Effector memory CD4-positive, alpha-beta T cell (primary cell): ENCODE measurements around the gene UNC13C.

Experiments used
- DNase-seq, 3 donors: peaks; one replicate each; pipeline ENCODE4 v3.0.0-alpha.2; 2020
- H3K27ac ChIP-seq: 2 replicates; pipeline ENCODE4 v1.7.0; 2013; ENCODE audit warnings: mild to moderate bottlenecking, low read length, moderate library complexity; ENCODE audit not compliant: insufficient read depth, poor library complexity, severe bottlenecking
- H3K27me3 ChIP-seq: replicated peaks from 2 replicates; pipeline ENCODE4 v1.7.0; 2013; ENCODE audit warnings: mild to moderate bottlenecking, low read length; ENCODE audit not compliant: insufficient read depth, control insufficient read depth, poor library complexity, severe bottlenecking
- H3K36me3 ChIP-seq: 2 replicates; pipeline ENCODE4 v1.7.0; 2013; ENCODE audit warnings: mild to moderate bottlenecking, low read length, moderate library complexity; ENCODE audit not compliant: control insufficient read depth, insufficient read depth
- H3K4me1 ChIP-seq: 2 replicates; pipeline ENCODE4 v1.7.0; 2013; ENCODE audit warnings: low read length, mild to moderate bottlenecking; ENCODE audit not compliant: control insufficient read depth, insufficient read depth, poor library complexity, severe bottlenecking
- H3K4me3 ChIP-seq: 2 replicates; pipeline ENCODE4 v1.7.0; 2013; ENCODE audit warnings: low read length, low read depth, mild to moderate bottlenecking; ENCODE audit not compliant: insufficient read depth, poor library complexity, severe bottlenecking
- H3K9me3 ChIP-seq: 2 replicates; pipeline ENCODE4 v1.7.0; 2013; ENCODE audit warnings: mild to moderate bottlenecking, low read length, moderate library complexity; ENCODE audit not compliant: control insufficient read depth

Gene UNC13C

DNA sequence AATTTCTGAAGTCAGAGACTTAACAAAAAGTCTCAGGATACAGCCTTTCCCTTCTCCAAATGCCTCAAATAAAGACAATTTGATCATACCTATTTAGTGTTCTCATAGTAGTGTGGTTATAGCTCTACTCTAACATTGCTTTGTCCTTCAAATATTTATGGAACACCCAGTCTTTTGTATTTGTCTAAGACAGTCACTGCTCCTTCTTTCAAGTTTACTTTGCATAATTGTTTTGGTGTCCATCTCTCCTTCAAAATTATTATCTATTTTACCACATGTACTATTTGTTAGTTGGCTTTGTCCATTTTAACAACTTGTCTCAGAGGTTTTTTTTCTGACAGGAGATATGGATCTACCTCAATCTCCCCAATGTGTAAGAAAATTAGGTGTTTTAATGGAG, 118.8 kb downstream of the UNC13C start:
- no peaks in the 10 kb centered on the region for H3K27me3 ChIP-seq
- no peak for DNase-seq
- H3K9me3 ChIP-seq: no peaks in the 10 kb centered on the region
- no peaks in the 10 kb centered on the region for H3K4me1 ChIP-seq
- no peaks in the 10 kb centered on the region for H3K36me3 ChIP-seq
- no peak overlapping the region for H3K4me3 ChIP-seq
- no peak overlapping the region for H3K27ac ChIP-seq

DNA sequence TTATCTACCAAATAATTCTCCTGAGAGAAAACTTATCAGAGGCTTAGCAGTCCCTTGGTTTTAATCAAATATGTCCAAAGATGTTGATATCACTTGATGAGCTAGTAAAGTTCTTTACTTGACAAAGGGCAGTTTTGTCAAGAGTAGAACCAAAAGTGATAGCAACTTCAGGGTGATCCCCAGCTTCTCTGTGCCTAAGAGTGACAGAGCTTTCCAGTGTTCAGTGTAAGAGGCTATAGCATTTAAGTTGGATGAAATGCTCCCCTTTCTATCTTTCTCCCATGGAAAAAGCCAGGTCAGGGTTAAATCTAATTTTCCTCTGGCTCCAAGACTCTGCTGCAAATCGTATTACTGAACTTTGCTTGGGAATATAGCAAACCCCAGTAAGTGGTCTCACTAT, 120.8 kb downstream of the UNC13C start:
- Histone ChIP-seq H3K36me3 (no peaks in the 10 kb centered on the region), H3K27me3 (no peaks in the 10 kb centered on the region), H3K27ac (no peak overlapping the region), H3K9me3 (no peaks in the 10 kb centered on the region), H3K4me3 (no peak overlapping the region), H3K4me1 (no peaks in the 10 kb centered on the region)
- no peak for DNase-seq

DNA sequence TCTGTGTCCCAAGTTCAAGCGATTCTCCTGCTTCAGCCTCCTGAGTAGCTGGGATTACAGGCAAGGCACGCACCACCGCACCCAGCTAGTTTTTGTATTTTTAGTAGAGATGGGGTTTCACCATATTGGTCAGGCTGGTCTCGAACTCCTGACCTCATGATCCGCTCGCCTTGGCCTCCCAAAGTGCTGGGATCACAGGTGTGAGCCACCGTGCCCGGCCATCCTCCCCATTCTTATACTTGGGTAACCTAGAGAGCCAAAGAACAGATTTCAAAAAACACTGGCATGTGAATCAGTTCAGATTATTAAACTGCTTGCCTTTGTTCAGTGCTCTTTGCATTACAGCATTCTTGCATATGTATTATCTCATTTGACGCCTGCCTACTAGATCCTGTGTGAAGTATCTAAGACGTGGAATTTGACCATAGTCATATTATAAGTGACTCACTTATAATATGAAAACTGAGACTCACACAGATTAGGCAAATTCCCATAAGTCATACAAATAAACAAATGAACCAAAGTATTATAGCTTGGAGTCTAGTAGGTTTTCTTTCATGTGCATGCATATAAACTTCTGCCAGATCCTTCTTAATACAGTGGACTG, 123.5 kb downstream of the UNC13C start:
- DNase-seq: no peak
- no peak overlapping the region for H3K4me3 ChIP-seq
- H3K4me1 ChIP-seq: no peaks in the 10 kb centered on the region
- no peak overlapping the region for H3K27ac ChIP-seq
- no peaks in the 10 kb centered on the region for H3K27me3 ChIP-seq
- no peaks in the 10 kb centered on the region for H3K9me3 ChIP-seq
- H3K36me3 ChIP-seq: no peaks in the 10 kb centered on the region

DNA sequence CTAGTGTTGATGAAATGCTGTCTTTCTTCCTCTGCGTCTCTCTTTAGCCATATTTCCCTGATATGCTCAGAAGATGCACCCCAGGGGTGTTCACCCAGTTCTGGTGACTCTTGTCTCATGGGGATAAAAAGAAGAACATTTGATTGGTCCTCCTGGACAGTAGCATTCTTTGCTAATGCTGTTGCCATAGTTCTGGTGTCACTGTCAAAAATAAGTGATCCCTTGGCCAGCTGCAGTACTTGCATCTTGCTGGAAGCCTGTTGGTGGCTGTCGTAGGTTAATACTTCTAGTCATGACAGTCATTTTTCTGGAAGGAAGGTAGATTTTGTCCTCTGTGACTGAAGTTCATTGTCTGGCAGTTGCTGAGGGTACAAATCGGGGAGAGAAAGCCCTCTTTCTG, 124.5 kb downstream of the UNC13C start:
- no peaks in the 10 kb centered on the region for H3K27me3 ChIP-seq
- no peak for DNase-seq
- no peaks in the 10 kb centered on the region for H3K9me3 ChIP-seq

DNA sequence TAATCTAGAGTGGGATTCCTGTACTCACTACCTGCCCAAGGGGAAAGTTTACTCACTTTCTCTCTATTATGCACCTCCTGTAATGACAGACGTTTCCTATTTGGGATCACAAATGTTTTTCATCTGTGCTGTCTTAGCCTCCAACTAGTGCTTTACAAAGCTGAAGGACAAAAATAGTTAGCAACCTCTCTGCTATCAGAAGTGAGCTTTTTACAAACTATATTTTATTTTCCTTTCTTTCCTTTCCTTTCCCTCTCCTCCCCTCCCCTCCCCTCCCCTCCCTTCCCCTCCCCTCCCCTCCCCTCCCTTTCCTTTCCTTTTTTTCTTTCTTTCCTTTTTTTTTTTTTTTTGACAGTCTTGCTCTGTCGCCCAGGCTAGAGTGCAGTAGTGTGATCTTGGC, 130.8 kb downstream of the UNC13C start:
- Histone ChIP-seq H3K4me1 (no peaks in the 10 kb centered on the region), H3K27me3 (no peaks in the 10 kb centered on the region), H3K27ac (no peak overlapping the region), H3K9me3 (no peaks in the 10 kb centered on the region), H3K36me3 (no peaks in the 10 kb centered on the region), H3K4me3 (no peak overlapping the region)
- DNase-seq: no peak

More for the DNA sequence above, 124.5 kb downstream of the UNC13C start:
- no peaks in the 10 kb centered on the region for H3K4me1 ChIP-seq
- H3K36me3 ChIP-seq: no peaks in the 10 kb centered on the region
- no peak overlapping the region for H3K4me3 ChIP-seq
- no peak overlapping the region for H3K27ac ChIP-seq

DNA sequence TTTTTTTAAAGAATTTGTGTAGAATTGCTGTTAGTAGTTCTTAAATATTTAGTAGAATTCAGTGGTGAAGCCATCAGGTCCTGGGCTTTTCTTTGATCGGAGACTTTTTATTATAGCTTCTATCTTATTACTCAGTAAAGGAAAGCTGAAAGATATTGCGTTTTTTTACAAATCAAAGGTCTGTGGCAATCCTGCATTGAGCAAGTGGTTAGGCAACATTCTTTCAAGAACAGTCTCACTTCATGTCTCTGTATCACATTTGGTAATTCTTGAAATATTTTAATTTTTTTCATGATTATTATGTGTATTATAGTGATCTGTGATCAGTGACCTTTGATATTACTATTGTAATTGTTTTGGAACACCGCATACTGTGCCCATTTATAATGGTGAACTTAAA, 140.8 kb downstream of the UNC13C start:
- Histone ChIP-seq H3K27me3 (no peaks in the 10 kb centered on the region), H3K36me3 (no peaks in the 10 kb centered on the region), H3K9me3 (no peaks in the 10 kb centered on the region), H3K27ac (no peak overlapping the region), H3K4me1 (no peaks in the 10 kb centered on the region), H3K4me3 (no peak overlapping the region)
- no peak for DNase-seq

DNA sequence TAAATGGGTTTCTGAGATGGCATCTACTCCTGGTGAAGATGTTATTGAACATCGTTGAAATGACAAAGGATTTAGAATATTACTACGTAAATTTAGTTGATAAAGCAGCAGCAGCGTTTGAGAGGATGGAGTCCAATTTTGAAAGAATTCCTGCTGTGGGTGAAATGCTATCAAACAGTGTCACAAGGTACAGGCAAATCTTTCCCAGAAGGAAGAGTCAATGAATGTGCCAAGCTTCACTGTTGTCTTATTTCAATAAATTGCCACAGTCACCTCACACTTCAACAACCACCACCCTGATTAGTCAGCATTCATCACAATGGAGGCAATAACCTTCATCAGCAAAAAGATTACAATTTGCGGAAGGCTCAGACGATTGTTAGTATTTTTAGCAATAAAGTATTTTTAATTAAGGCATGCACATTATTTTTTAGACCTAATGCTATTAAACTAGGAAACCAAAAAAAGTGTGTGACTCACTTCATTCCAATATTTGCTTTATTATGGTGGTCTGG, 142.8 kb downstream of the UNC13C start:
- DNase-seq: no peak
- Histone ChIP-seq H3K27ac (no peak overlapping the region), H3K36me3 (no peaks in the 10 kb centered on the region), H3K27me3 (no peaks in the 10 kb centered on the region), H3K9me3 (no peaks in the 10 kb centered on the region), H3K4me3 (no peak overlapping the region), H3K4me1 (no peaks in the 10 kb centered on the region)

DNA sequence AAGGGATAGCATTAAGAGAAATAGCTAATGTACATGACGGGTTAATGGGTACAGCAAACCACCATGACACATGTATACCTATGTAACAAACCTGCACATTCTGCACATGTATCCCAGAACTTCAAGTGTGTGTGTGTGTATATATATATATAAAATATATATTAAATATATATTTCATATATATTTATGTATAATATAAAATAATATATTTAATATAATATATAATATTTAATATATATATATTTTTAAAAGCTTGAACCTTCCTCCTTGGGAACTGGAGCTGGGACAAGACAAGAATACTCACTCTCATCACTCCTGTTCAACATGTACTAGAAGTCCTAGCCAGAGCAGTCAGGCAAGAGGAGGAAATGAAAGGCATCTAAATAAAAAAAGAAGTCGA, 149.3 kb downstream of the UNC13C start:
- Histone ChIP-seq H3K9me3 (no peaks in the 10 kb centered on the region), H3K4me1 (no peaks in the 10 kb centered on the region), H3K27me3 (no peaks in the 10 kb centered on the region), H3K27ac (no peak overlapping the region), H3K4me3 (no peak overlapping the region), H3K36me3 (no peaks in the 10 kb centered on the region)
- no peak for DNase-seq

DNA sequence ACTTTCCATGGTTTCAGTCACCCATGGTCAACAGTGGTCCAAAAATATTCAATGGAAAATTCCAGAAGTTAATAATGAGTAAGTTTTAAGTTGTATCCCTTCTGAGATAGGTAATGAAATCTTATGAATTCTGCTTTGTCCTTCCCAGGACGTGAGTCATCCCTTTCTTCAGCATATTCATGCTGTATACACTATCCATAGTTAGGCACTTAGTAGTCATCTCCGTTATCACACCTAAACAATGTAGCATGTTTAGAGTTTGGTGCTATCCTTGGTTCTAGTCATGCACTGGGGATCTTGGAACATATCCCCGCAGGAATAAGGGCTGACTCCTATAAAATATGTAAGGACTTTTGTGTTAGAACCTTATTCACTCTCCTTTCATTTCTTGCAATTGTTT, 153.2 kb downstream of the UNC13C start:
- Histone ChIP-seq H3K27ac (no peak overlapping the region), H3K27me3 (no peaks in the 10 kb centered on the region), H3K36me3 (no peaks in the 10 kb centered on the region), H3K4me1 (no peaks in the 10 kb centered on the region), H3K4me3 (no peak overlapping the region), H3K9me3 (no peaks in the 10 kb centered on the region)
- no peak for DNase-seq

DNA sequence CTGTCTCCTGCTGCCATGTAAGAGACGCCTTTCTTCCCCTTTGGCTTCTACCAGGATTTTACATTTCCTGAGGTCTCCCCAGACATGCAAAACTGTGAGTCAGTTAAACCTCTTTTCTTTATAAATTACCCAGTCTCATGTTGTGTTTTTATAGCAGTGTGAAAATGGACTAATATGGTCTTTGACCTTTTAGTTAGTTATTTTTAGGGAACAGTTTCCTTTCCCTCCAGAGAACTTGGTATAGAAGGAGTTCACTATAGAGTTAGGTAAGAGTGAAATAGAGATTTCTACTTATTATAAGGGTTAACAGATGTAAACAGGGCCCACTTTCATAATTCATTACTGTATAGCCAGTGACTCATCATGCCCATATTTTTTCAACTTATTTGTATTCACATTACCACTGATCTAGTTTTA, 170.9 kb downstream of the UNC13C start:
- Histone ChIP-seq H3K27me3 (no peaks in the 10 kb centered on the region), H3K27ac (no peak overlapping the region), H3K4me3 (no peak overlapping the region), H3K36me3 (no peaks in the 10 kb centered on the region), H3K4me1 (no peaks in the 10 kb centered on the region), H3K9me3 (no peaks in the 10 kb centered on the region)
- DNase-seq: no peak
